HG02623 (cell line): ENCODE measurements around the gene NPIPA3.
"Not testable (repeated sequence)": the region's sequence is repeated elsewhere in the genome, so short reads cannot be mapped to it uniquely, and the experiment has no call there.

Experiments used
- ATAC-seq: cut with Tn5 transposase; IDR thresholded peaks from one replicate; pipeline ENCODE4 v1.9.1; 2021; ENCODE audit warnings: moderate library complexity; ENCODE audit not compliant: unreplicated experiment

Gene NPIPA3

GRCh38 chr16:14742273-14743128, 39.3 kb downstream of the NPIPA3 start, which contains the start of gene NPIPA2:
Gene NPIPA2, plus strand, starts transcription at chr16:14742533. Its CDS starts 5,533 bp downstream, at chr16:14748066.
- ATAC-seq: peak; percentile 97

- ATAC-seq: not testable (repeated sequence)
Measured at GRCh38 chr16:14773654-14774053, 70.4 kb downstream of the NPIPA3 start.

DNA sequence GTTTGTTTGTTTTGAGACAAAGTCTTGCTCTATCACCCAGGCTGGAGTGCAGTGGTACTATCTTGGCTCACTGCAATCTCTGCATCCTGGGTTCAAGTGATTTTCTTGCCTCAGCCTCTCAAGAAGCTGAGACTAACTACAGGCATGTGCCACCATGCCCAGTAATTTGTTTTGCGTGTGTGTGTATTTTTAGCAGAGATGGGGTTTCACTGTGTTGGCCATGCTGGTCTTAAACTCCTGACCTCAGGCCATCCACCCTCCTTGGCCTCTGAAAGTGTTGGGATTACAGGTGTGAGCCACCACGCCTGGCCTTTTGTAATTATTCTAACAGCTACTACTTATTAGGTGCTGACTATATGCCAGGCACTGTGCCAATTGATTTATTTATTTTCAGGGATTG, 72.4 kb downstream of the NPIPA3 start:
- not testable (repeated sequence) for ATAC-seq
